H1 (cell line): Measurements from ENCODE around the gene GAPDH. TPM values are rescaled to one million over a fixed set of nuclear protein-coding genes. Genes with fewer than 3 reads are reported as not detected.
A peak's percentile ranks its signal among the peaks of the same experiment; 100 is the strongest.

Source experiments
- CTCF ChIA-PET: fragments of 300-600 bp; sonication (Branson Sonifier 250); formaldehyde crosslinking; loops from one replicate; lab custom pipeline; 2021; ENCODE audit not compliant: partially characterized antibody; lab: Charles Lee
- POLR2A ChIA-PET: fragments of 300-600 bp; sonication (Branson Sonifier 250); formaldehyde crosslinking; loops from one replicate; lab custom pipeline; 2021; ENCODE audit warnings: inconsistent platforms; ENCODE audit not compliant: partially characterized antibody; lab: Charles Lee
- DNase-seq, 2 experiments: peaks; one replicate each; pipeline versions ENCODE4 v3.0.0 to v3.0.0-alpha.2; 2010 to 2022; ENCODE audit warnings: low spot score in 2 of 2, low read depth in 1 of 2, mixed read lengths in 1 of 2
- FAIRE-seq: peaks from 2 replicates; lab custom pipeline; 2011; peaks lifted over from hg19 to GRCh38; lab: Jason Lieb, UNC
- H2AFZ ChIP-seq: 2 replicates; pipeline ENCODE4 v1.8.1; 2012; ENCODE audit warnings: low read length, inconsistent platforms
- H2AK5ac ChIP-seq: 2 replicates; pipeline ENCODE4 v1.6.1; 2013; ENCODE audit warnings: low read depth, low read length
- H2BK120ac ChIP-seq: replicated peaks from 2 replicates; pipeline ENCODE3; 2013; ENCODE audit warnings: low read depth, low read length, inconsistent platforms
- H2BK12ac ChIP-seq: 2 replicates; pipeline ENCODE4 v1.6.1; 2013; ENCODE audit warnings: low read depth, low read length
- H2BK15ac ChIP-seq: 2 replicates; pipeline ENCODE4 v1.6.1; 2013; ENCODE audit warnings: low read length
- H2BK20ac ChIP-seq: 2 replicates; pipeline ENCODE4 v1.6.1; 2013; ENCODE audit warnings: low read length
- H2BK5ac ChIP-seq: 2 replicates; pipeline ENCODE4 v1.6.1; 2013; ENCODE audit warnings: low read depth, low read length
- H3K14ac ChIP-seq: 2 replicates; pipeline ENCODE4 v1.6.1; 2013; ENCODE audit warnings: inconsistent platforms; ENCODE audit not compliant: insufficient read length
- H3K18ac ChIP-seq: 2 replicates; pipeline ENCODE4 v1.6.1; 2013; ENCODE audit warnings: low read length; ENCODE audit errors: extremely low read depth
- H3K23ac ChIP-seq: 2 replicates; pipeline ENCODE4 v1.6.1; 2013; ENCODE audit warnings: inconsistent platforms; ENCODE audit not compliant: insufficient read length
- H3K23me2 ChIP-seq: 2 replicates; pipeline ENCODE4 v1.6.1; 2013; ENCODE audit warnings: low read depth, low read length
- H3K27ac ChIP-seq: 2 replicates; pipeline ENCODE4 v1.6.1; 2011; ENCODE audit warnings: low read depth, low read length, inconsistent platforms
- H3K27me3 ChIP-seq, 4 experiments: replicated peaks in 1 of 4; 1 replicate in 1 of 4; 2 replicates in 3 of 4; pipeline versions ENCODE4 v1.6.1 to v1.8.1; 2011 to 2013; ENCODE audit warnings: low read length in 3 of 4, mild to moderate bottlenecking in 3 of 4, inconsistent platforms in 2 of 4, mixed read lengths in 2 of 4, moderate library complexity in 1 of 4; ENCODE audit not compliant: control insufficient read depth in 3 of 4, insufficient read depth in 3 of 4; ENCODE audit errors: extremely low read depth in 1 of 4
- H3K36me3 ChIP-seq, 4 experiments: 2 replicates each; pipeline versions ENCODE4 v1.6.1 to v1.8.1; 2011 to 2013; ENCODE audit warnings: mild to moderate bottlenecking in 4 of 4, low read length in 3 of 4, moderate library complexity in 2 of 4, control low read depth in 1 of 4, inconsistent platforms in 1 of 4; ENCODE audit not compliant: insufficient read depth in 4 of 4, control insufficient read depth in 2 of 4
- H3K4ac ChIP-seq: replicated peaks from 2 replicates; pipeline ENCODE3; 2013; ENCODE audit warnings: low read length, low read depth, mixed read lengths, inconsistent platforms; ENCODE audit not compliant: insufficient read length
- H3K4me1 ChIP-seq, 4 experiments: replicated peaks in 1 of 4; 1 replicate in 1 of 4; 2 replicates in 3 of 4; pipeline versions ENCODE4 v1.6.1 to v1.8.1; 2011 to 2013; ENCODE audit warnings: low read length in 3 of 4, inconsistent platforms in 2 of 4, mixed read lengths in 1 of 4; ENCODE audit not compliant: insufficient read depth in 4 of 4, control insufficient read depth in 3 of 4
- H3K4me2 ChIP-seq, 2 experiments: 2 replicates each; pipeline versions ENCODE4 v1.6.1 to v1.8.1; 2011 to 2013; ENCODE audit warnings: low read depth in 2 of 2, low read length in 2 of 2, control low read depth in 1 of 2, inconsistent platforms in 1 of 2, mild to moderate bottlenecking in 1 of 2; ENCODE audit not compliant: insufficient read depth in 1 of 2
- H3K4me3 ChIP-seq, 4 experiments: fragments of 200-600, 300-600 bp in 1 of 4; sonication (generic), shearing (Covaris generic), sonication (Bioruptor Twin) in 1 of 4; 2 replicates each; pipeline versions ENCODE4 v1.5.1 to v1.8.1; 2011 to 2016; ENCODE audit warnings: low read length in 4 of 4, low read depth in 3 of 4, control low read depth in 2 of 4, inconsistent platforms in 2 of 4, mild to moderate bottlenecking in 2 of 4, mixed read lengths in 1 of 4, moderate library complexity in 1 of 4; ENCODE audit not compliant: insufficient read depth in 2 of 4; ENCODE audit errors: extremely low read depth in 1 of 4
- H3K56ac ChIP-seq: replicated peaks from 2 replicates; pipeline ENCODE3; 2013; ENCODE audit warnings: low read depth, mild to moderate bottlenecking, mixed read lengths, low read length, inconsistent platforms; ENCODE audit not compliant: insufficient read length
- H3K79me1 ChIP-seq: 2 replicates; pipeline ENCODE4 v1.6.1; 2013; ENCODE audit warnings: low read depth, low read length, control low read depth
- H3K79me2 ChIP-seq, 2 experiments: 2 replicates each; pipeline versions ENCODE4 v1.6.1 to v1.8.1; 2012 to 2013; ENCODE audit warnings: low read length in 2 of 2, mild to moderate bottlenecking in 2 of 2, inconsistent platforms in 1 of 2; ENCODE audit not compliant: insufficient read depth in 2 of 2, control insufficient read depth in 1 of 2
- H3K9ac ChIP-seq, 4 experiments: replicated peaks in 1 of 4; 1 replicate in 1 of 4; 2 replicates in 3 of 4; pipeline versions ENCODE4 v1.6.1 to v1.8.1; 2011 to 2013; ENCODE audit warnings: low read depth in 3 of 4, low read length in 3 of 4, control low read depth in 2 of 4, mild to moderate bottlenecking in 2 of 4, moderate library complexity in 2 of 4, inconsistent platforms in 1 of 4; ENCODE audit errors: extremely low read depth in 1 of 4
- H3K9me3 ChIP-seq, 2 experiments: 2 replicates each; pipeline versions ENCODE4 v1.6.1 to v1.8.1; 2012 to 2013; ENCODE audit warnings: mild to moderate bottlenecking in 2 of 2, moderate library complexity in 2 of 2, control low read depth in 1 of 2, inconsistent platforms in 1 of 2, low read depth in 1 of 2, low read length in 1 of 2, mixed read lengths in 1 of 2; ENCODE audit not compliant: insufficient read depth in 2 of 2
- H4K20me1 ChIP-seq, 2 experiments: replicated peaks in 1 of 2; 2 replicates each; pipeline versions ENCODE3 to v1.8.1; 2011 to 2013; ENCODE audit warnings: inconsistent platforms in 2 of 2, low read length in 2 of 2, mild to moderate bottlenecking in 1 of 2; ENCODE audit not compliant: insufficient read depth in 2 of 2, control insufficient read depth in 1 of 2
- H4K5ac ChIP-seq: 2 replicates; pipeline ENCODE4 v1.6.1; 2013; ENCODE audit warnings: low read length, low read depth, mixed read lengths, inconsistent platforms; ENCODE audit not compliant: insufficient read length
- H4K8ac ChIP-seq: 2 replicates; pipeline ENCODE4 v1.8.0; 2013; ENCODE audit warnings: mild to moderate bottlenecking, moderate library complexity, low read length, inconsistent platforms; ENCODE audit not compliant: insufficient read depth; ENCODE audit errors: extremely low read depth
- H4K91ac ChIP-seq: replicated peaks from 2 replicates; pipeline ENCODE3; 2013; ENCODE audit warnings: low read length, mixed read lengths, inconsistent platforms; ENCODE audit not compliant: insufficient read length
- ATF3 ChIP-seq: IDR thresholded peaks from 2 replicates; pipeline ENCODE4 v1.6.1; 2011; ENCODE audit warnings: low read depth, mild to moderate bottlenecking, low read length; ENCODE audit not compliant: insufficient read depth
- CTCF ChIP-seq, 3 experiments: IDR thresholded peaks; 1 replicate in 2 of 3; 2 replicates in 1 of 3; pipeline versions ENCODE4 v1.5.1 to v1.6.1; 2011; ENCODE audit warnings: low read length in 3 of 3, mild to moderate bottlenecking in 3 of 3, inconsistent platforms in 2 of 3, low read depth in 1 of 3, moderate library complexity in 1 of 3; ENCODE audit not compliant: insufficient read depth in 1 of 3; ENCODE audit errors: control extremely low read depth in 1 of 3
- WGBS, 2 experiments: shearing (Covaris generic) in 1 of 2; methylation state at CpG; one replicate each; pipeline versions ENCODE4 v1.1.6 to v1.1.7; 2013 to 2015; ENCODE audit warnings: low lambda C conversion rate in 2 of 2, mixed read lengths in 2 of 2, inconsistent platforms in 1 of 2, low coverage in 1 of 2, missing lambda C conversion rate in 1 of 2; ENCODE audit not compliant: insufficient replicate concordance in 2 of 2, insufficient coverage in 1 of 2, insufficient read length in 1 of 2; ENCODE audit errors: extremely low coverage in 1 of 2, missing lambda C conversion rate in 1 of 2; 5-methylcytosine and 5-hydroxymethylcytosine counted together
- polyA plus RNA-seq, 7 experiments: library from polyadenylated mRNA; depleted of rRNA in 3 of 7; stranded (reverse) in 5 of 7; unstranded in 2 of 7; fragments of >200 nt in 5 of 7; fragments of 200-250 nt in 2 of 7; gene quantifications; 1 replicate in 5 of 7; 2 replicates in 1 of 7; 4 replicates in 1 of 7; pipeline versions ENCODE4 v1.2.1 to v1.2.3, GENCODE V29; 2011 to 2013; ENCODE audit warnings: missing spikeins in 2 of 7, mixed read lengths in 2 of 7
- total RNA-seq: library from RNA; stranded (reverse); fragmentation: NEBNext Ultra II Directional; extraction: Animal tissue kit (Norgen Biotek cat#: 25700); gene quantifications from 2 replicates; pipeline ENCODE4 v1.2.1, GENCODE V29; 2021

Gene GAPDH
- total and polyA plus RNA-seq, 2 of the 8 experiments (the other 6 are each of a cell fraction or from before 2014, with no cell fraction given): 5,175 to 15,878 TPM

- ChIA-PET POLR2A (interaction anchor here (0.6 to 14.8 kb wide), 11 partner anchors 9 to 198 kb away, joined by 3 to 188 read pairs (median 5); partner anchors contain the start of genes GAPDH, IFFO1 and NOP2), CTCF (interaction anchor here (0.7 to 4.7 kb wide), 8 partner anchors 11 to 104 kb away, joined by 3 to 38 read pairs (median 4); no protein-coding TSS in a partner anchor)
- no peak overlapping the region for H4K5ac ChIP-seq
- H2BK12ac ChIP-seq: 0 out of 2 replicates have a peak overlapping the region, but pooled peaks have one; percentile 39
- no peak overlapping the region for H4K8ac ChIP-seq
- TF ChIP-seq CTCF (IDR thresholded peaks at IDR 0.05; ENCODE audit: control extremely low read depth in 1 of 3, insufficient read depth in 1 of 3, low read depth in 1 of 3, low read length in 3 of 3) (peak in 1 of 3 experiments; percentile 18; a peak in 1 of 4 replicates), ATF3 (no peak)
- TF ChIP-seq, all 59 proteins: peak for 1
- Histone ChIP-seq H3K27me3 (no peaks in the 10 kb centered on the region), H3K9me3 (no peaks in the 10 kb centered on the region), H3K14ac (no peak overlapping the region), H2AK5ac (no peak overlapping the region), H2AFZ (no peak overlapping the region), H3K36me3 (peaks cover 60 to 79% (median 72%) of the 10 kb centered on the region in 4 experiments), H3K79me2 (peaks cover 0 to 7% of the 10 kb centered on the region in 2 experiments; a peak in 1 of 4 replicates), H3K9ac (no peak overlapping the region), H3K4ac (no peak overlapping the region), H4K91ac (no peak overlapping the region), H2BK5ac (peak overlapping the region; percentile 78; the same call in 1 of the 2 replicates), H3K23me2 (peaks cover 11% of the 10 kb centered on the region), H2BK15ac (no peak overlapping the region), H3K79me1 (no peaks in the 10 kb centered on the region), H4K20me1 (peaks cover 3 to 7% of the 10 kb centered on the region in 2 experiments), H3K4me1 (peaks cover 0 to 14% (median 12%) of the 10 kb centered on the region in 4 experiments; a peak in 5 of 7 replicates), H2BK20ac (no peak overlapping the region), H3K23ac (no peak overlapping the region), H3K4me2 (no peak overlapping the region), H3K27ac (0 out of 2 replicates have a peak overlapping the region, but pooled peaks have one; percentile 18), H3K56ac (no peak overlapping the region), H3K4me3 (no peak overlapping the region), H2BK120ac (no peak overlapping the region), H3K18ac (no peak overlapping the region)
- DNase-seq: no peak
- 85% methylated on average over 17 of the region's 17 CpGs; no CpG with 5 or more reads in 1 of the 2 experiments for WGBS, 2 experiments
- no peak for FAIRE-seq
Observed at GRCh38 chr12:6528539-6529235, 5.6 kb upstream of the GAPDH start.
